Activated CD8-positive, alpha-beta memory T cell treated with anti-CD3 and anti-CD28 coated beads for 48 hours (primary cell): ENCODE data around the gene RAB43.
"Not testable (repeated sequence)": the region's sequence is repeated elsewhere in the genome, so short reads cannot be mapped to it uniquely, and the experiment has no call there.

Experiments used
- DNase-seq, 3 experiments: peaks; one replicate each; pipeline ENCODE4 v3.0.0-alpha.2; 2020; ENCODE audit warnings: low read depth in 2 of 3, low spot score in 2 of 3

RAB43 gene

DNA sequence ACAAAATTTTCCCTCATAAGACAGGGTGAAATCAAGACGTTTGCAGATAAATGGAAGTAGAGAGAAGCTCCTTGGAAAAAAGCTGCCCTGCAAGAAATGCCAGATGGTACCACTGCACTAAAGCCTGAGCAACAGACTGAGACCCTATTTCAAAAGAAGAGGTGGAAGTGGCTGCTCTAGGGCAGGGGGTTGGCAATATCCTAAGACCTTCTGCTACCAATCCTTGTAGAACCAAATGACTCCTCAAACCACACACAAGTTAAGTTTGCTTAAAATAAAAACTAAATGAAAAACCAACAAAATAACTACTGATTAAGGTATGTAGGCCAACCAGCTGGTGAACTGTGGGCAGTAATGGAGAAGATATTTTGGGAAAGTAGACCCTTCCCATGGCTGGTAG lies 21.3 kb downstream of the RAB43 start:
- no peak for DNase-seq

DNA sequence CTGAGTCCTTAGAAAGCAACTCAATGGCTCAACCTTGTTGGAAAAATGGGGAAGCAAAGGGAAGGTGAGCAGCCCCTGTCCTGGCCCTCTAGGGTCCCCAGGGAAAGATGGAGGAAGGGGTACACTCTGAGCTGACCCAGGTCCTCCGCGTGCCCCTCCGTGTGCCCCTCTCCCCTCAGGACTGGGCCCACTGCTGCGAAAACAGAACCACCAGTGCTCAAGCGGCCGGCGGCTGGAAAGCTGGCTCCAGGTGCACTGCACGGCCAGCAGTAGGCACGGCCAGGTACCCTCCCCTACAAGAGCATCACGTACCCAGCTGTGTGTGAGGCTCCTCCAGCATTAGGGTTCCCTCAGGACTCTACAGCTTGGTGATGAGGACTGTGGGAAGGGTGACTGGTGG lies 26.3 kb downstream of the RAB43 start:
- DNase-seq, result no peak

DNA sequence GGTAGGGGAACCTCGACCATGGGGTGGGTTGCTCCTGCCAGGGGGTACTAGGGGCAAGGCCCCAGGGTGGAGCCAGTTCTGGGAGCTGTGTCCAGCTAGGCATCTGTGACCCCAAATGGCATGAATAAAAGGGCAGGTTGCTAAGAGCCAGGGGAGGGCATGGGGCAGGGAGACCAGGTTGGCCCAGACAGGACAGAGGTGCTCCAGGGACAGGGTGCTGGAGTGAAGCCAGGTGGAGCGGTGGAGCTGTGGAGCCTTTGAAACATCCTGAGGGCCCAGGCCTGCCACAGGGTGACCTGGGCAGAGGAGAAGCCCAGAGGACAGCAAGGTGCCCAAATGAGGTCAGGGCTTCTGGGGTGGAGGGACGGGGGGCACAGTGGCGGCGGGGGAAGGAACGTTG lies 33.3 kb downstream of the RAB43 start:
- not testable (repeated sequence) for DNase-seq

DNA sequence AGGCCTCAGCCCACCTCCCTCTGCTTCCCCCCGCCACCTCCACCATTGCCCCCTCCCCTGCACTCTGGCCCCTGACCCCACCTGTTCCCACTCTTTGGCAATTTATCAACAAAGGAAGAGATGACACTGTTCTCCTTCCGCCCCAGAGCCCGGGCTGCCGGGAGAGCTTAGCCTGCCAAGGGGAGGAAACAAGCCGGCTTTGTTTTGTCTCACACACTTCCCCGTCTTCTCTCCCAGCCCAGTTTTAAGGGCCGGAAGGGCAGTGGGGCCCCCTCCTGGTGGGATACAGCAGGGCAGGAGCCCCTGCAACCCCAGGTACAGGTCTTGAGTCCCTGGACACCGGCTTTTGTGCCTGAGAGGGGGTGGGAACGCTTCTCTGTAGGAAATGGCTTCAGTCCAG lies 33.7 kb downstream of the RAB43 start:
- DNase-seq, result not testable (repeated sequence)

DNA sequence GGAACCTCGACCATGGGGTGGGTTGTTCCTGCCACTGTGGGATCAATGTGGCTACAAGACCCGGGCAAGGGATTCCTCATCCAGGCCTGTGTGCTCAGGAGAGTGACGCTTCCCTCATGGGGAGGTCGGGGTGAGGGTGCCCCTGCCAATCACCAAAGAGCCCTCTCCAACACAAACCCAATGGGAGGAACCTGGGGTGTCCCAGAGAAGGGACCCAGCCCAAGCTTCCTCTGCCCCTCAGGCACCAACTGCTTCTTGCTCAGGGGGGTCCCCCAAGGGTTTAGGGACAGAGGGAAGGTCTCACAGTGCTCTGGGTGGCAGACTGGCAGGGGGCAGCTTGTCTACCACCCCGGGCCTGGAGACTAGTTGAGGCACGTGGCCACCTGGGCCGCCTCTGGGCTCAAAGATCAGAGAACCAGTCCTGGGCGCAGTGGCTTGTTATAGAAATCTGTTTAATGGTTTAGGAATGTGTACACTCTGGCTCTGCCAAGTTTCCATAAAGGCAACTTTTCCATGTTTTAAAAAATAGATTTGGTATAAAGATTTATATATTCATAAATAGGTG lies 34.4 kb downstream of the RAB43 start:
- no peak for DNase-seq

DNA sequence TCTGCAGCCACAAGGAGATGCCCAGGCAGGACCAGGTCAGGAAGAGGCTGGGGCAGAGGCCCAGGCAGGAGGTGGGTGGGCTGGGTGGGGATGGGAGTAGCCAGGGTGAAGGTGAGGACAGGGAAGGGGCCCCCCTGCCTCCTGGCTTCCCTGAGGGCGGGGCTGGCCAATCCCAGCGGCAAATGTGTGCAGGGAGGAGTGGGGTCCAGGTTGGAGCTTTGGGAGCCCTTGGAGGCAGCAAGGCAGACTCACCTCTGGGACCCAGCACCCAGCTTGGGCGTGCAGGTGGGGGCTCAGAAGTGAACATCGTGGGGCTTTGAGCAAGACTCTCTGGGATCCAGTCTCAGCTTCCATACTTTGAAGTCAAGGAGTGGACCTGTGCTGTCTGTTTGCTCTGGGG lies 35.8 kb downstream of the RAB43 start:
- no peak for DNase-seq

DNA sequence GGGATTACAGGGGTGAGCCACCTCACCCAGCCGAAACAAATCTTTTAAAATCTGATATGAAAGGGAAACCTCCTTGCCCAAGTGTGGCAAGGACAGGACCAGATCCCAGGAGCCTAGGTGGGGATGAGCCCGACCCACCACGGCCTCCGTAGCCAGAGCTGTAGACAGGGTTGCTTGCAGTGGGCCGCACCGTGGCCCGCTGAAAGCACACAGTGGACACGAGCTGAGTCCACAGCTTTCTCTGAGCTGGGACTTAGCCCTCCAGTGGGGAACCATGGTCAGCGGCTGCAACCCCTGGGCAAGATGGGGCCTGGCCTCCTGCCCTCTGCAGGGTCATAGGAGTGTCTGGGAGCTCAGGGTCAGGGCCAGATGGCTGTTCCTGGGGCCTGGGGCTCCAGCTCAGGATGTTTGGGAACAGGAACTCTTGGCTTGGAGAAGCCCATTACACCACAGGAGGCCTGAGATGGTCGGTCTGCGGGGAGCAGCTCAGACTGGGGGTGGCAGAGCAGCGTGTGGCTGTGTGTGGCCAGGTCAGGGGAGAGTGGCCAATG lies 36.4 kb downstream of the RAB43 start:
- no peak for DNase-seq

DNA sequence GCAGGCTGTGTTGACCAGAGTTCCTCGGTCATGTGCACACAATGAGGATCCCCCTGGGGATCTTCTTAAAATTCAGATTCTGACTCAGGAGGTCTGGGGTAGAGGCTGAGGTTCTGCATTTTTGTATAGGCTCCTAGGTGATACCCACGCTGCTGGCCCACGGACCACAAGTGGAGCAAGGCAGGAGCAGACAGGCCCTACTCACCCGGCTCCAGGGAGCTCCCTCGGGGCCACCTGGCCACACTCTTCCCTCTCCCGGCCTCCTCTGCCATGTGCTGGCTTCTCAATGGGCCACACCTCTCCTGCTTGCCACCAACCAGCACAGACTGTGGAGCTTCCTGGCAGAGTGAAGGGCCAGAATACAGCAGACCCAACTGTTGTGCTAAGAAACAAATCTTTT lies 37.1 kb downstream of the RAB43 start:
- DNase-seq, result no peak

DNA sequence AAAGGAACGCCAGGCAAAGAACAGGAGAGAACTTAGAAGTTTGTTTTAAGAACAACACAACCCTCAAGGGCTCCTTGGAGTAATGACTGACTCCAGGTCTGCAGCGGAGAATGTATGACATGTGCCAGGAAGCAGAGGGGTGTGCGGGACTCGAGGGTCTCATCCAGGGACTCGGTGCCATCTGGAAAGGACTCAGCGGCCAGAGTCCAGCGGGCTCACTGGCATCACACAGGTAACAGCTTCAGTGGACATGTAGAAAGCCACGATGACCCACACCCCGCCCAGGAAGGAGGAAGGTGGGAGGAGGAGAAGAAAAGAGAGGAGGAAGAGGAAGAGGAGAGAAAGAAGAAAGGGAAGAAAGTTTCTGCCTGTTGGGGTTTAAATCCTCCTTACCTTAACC lies 39.6 kb downstream of the RAB43 start:
- no peak for DNase-seq

DNA sequence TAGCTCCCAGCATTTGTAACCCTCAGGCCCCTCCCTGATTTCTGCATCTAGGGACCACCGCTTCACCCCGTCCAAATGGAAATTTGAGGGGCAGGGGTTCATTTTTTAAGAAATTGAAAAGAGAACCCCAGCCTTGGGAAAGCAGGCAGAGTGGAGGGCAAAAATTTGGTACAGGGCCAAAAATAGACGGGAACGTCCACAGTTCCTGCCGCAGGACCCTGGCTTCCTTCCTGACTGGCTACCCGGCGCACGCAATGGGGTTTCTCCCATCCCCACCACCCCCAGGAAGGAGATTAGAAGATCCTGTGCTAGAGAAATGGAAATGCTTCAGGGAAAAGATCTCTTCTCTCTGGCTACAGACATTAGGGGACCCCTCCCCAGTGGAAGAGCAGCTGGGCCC lies 40.1 kb downstream of the RAB43 start:
- no peak for DNase-seq

DNA sequence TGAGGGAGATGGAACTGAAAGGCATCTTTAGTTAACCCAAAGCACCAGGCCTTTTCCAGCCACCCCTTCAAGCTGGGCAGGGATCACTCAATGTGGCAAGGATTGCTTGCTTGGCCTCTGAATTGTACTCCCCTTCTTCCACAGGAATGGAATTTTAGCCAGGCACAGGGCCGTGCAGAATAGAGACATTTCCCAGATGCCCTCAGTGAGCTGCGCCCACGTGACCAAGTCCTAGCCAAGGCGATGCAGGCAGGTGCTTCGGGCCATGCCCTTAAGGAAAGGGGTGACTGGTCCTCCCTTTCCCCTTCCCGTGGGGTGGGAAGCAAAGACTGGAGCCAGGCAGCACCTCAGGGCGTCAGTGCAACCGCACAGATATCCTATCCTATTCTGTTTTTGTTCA lies 43.1 kb downstream of the RAB43 start:
- no peak for DNase-seq

DNA sequence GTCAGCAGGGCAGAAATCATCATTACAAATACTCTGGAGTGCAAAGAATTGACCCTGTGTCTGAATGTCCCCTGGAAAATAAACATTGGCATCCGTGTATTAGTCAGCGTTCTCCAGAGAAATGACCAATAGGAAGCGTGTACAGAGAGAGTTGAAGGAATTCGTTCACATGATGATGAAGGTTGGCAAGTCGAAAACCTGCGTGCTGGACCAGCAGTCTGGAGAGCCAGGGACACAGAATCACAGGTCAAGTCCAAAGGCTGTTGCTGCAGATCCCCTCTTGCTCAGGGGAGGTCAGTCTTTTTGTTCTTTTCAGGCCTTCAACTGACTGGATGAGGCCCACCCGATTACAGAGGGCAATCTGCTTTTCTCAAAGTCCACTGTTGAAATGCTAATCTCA lies 44.4 kb downstream of the RAB43 start:
- DNase-seq, result no peak

DNA sequence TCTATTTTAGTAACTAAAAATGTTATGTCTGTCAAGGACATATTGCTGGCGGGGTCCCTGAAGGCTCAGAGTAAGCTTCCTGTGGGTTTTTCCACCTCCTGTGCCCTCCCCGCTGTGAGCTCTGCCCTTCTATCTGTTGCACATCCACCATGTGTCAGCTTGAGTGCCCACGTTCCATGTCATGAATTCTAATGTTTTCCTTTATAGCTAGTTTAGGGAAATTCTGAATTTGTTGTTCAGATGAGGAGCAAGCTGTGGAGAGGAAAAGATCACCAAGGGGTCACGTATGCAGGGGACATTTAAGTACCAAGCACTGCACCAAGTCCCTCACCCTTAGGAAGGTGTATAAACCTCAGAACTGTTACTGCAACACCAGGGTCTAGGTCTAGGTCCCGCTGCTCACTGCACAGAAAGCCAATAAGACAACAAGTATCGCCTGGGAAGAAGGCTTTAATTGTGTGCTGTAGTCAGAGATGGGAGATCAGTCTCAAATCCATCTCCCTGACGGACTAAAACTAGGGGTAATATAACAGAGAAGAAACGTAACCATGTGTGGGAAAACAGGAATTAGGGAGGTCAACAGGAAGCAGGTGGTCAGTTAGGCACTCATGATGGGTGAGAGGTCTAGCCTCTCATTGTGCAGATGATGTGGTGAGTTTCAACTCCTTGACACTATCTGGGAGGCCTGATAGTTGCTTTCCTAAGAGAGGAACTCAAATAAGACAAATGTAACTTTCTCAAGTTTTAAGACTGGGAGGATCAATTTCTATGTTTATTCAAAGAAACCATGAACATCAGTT lies 51.3 kb downstream of the RAB43 start:
- no peak for DNase-seq

DNA sequence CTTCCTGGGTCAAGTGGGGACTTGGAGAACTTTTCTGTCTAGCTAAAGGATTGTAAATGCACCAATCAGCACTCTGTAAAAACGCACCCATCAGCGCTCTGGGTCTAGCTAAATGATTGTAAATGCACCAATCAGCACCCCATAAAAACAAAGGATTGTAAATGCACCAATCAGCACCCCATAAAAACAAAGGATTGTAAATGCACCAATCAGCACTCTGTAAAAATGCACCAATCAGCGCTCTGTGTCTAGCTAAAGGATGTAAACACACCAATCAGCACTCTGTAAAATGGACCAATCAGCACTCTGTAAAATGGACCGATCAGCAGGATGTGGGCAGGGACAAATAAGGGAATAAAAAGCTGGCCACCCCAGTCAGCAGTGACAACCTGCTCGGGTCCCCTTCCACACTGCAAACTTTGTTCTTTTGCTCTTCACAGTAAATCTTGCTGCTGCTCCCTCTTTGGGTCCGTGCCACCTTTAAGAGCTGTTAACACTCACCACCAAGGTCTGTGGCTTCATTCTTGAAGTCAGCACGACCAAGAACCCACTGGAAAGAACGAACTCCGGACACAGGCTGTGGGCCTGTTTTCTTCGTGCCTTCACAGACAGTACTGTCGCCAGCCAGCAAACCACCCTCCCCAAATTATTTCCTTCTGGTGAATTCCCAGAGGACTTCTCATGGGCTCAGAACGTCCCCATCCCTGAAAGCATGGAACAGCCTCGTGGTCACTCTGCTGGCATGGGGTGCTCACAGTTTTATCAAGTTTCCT lies 52.1 kb downstream of the RAB43 start:
- not testable (repeated sequence) for DNase-seq

DNA sequence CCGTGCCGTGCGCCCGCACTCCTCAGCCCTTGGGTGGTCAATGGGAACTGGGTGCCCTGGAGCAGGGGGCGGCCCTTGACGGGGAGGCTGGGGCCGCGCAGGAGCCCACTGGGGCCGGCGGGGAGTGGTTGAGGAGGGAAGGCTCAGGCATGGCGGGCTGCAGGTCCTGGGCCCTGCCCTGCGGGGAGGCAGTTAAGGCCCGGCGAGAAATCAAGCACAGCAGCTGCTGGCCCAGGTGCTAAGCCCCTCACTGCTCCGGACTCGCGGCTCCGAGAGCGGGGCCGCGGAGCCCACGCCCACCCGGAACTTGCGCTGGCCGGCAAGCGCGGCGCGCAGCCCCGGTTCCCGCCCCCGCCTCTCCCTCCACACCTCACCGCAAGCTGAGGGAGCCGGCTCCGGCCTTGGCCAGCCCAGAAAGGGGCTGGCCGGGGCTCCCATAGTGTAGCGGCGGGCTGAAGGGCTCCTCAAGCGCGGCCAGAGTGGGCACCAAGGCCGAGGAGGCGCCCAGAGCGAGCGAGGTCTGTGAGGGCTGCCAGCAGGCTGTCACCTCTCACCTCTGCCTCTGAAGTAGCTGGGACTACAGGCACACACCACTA lies 53.2 kb downstream of the RAB43 start:
- no peak for DNase-seq

DNA sequence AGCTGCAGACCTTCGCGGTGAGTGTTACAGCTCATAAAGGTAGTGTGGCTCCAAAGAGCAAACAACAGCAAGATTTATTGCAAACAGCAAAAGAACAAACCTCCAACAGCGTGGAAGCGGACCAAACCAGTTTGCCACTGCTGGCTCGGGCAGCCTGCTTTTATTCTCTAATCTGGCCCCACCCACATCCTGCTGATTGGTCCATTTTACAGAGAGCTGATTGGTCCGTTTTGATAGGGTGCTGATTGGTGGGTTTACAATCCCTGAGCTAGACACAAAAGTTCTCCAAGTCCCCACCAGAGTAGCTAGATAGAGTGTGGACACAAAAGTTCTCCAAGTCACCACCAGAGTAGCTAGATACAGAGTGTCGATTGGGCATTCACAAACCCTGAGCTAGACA lies 53.9 kb downstream of the RAB43 start:
- DNase-seq, result not testable (repeated sequence)

DNA sequence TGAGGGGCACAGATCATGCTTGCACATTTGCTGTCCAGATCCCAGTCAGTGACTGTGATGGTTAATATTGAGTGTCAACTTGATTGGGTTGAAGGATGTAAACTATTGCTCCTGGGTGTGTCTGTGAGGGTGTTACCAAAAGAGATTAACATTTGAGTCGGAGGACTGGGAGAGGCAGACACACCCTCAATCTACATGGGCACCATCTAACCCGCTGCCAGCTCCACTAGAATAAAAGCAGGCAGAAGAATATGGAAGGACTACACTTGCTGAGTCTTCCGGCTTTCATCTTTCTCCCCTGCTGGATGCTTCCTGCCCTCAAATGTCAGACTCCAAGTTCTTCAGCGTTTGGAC lies 55.9 kb downstream of the RAB43 start:
- DNase-seq, result no peak

DNA sequence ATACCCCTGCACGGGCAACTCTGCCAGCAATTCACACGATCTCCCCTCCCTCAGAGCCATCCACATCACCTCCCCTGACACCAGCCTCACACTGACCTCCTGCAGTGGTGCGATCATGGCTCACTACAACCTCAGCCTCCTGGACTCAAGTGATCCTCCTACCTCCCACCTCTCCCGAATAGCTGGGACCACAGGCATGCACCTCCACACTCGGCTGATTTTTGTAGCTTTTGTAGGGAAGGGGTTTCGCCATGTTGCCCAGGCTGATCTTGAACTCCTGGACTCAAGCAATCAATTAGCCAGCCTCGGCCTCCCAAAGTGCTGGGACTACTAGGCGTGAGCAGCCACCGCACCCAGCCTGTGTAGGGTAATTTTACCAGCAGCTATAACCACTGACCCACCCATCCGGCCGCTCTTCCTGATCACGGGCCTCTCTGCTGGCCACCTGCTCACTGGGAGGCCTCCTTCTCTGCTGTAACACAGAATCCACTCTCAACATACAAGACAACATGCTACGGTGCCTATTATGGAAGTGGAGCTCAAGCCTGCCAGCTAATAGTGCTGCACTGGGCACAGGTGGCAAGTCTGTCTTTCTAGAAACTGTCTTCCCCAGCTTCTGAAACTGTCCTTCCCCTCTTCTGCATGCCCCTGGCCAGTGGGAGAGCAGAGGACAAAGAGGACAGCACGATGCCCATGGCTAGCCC lies 56.4 kb downstream of the RAB43 start:
- DNase-seq, result no peak

DNA sequence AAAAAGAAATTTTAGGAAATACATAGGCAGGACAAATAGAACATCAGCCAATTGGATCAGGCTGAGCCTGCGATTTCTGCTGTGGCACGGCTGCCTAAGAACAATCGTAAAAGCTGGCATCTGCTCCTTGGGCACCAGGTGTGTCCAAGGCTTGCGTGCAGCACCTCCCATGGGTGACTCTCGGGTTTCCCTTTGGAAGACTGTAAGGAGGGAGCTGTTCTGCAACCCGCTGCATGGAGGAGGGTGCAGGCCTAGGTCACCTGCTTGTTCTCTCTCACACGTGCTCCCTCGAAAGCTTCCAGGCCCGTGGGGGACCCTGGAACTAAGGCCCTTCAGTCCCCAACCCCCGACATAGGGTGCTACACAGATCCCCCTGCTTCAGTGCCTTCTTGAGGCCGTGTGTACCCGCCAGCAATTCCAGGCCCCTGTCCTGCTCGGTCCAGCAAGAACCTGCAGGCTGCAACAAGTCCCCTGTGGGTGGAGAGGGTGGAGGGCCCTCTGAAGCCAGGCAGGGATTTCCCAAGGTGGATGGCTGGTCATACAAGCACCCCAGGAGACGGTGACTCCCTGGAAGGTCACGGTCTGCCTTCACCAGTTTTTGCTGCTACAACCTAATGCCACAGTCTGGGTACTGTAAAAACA lies 57.6 kb downstream of the RAB43 start:
- DNase-seq, result no peak

DNA sequence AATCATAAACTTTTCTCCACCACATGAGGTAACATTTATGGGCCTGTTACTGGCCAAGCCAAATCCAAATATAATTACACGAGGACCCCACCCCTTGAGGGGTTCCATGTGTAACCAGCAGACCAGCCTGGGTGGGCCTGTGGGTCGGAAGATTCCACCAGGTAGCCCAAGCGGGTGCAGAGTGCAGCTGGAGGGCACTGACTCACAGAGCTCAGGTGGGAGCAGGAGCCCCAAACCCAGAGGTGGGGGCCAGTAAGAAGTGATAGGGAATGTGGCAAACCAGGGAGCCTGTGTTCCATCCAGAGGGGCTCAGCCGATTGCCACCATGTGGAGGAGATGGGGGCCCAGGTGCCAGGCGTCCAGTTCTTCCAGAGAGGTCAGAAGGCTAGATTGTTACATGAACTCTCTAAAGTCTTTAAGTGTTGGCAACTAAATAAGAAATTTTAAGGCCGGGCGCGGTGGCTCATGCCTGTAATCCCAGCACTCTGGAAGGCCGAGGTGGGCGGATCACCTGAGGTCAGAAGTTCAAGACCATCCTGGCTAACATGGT lies 58.4 kb downstream of the RAB43 start:
- DNase-seq, result no peak
